DND-41 (cell line): ENCODE results near the gene STAB2.

ENCODE experiments used
- EZH2 ChIP-seq: IDR thresholded peaks from 3 replicates; pipeline ENCODE4 v1.6.1; 2012; ENCODE audit warnings: borderline replicate concordance, low read depth, mild to moderate bottlenecking, moderate library complexity, low read length, inconsistent platforms; ENCODE audit not compliant: severe bottlenecking
- TF ChIP-seq, protein P1 (sequence below): IDR thresholded peaks from 2 replicates; pipeline ENCODE4 v1.5.1; 2012; ENCODE audit warnings: borderline replicate concordance, low read length, moderate library complexity, mild to moderate bottlenecking; ENCODE audit not compliant: poor library complexity, severe bottlenecking; ENCODE audit errors: extremely low read depth

DNA sequence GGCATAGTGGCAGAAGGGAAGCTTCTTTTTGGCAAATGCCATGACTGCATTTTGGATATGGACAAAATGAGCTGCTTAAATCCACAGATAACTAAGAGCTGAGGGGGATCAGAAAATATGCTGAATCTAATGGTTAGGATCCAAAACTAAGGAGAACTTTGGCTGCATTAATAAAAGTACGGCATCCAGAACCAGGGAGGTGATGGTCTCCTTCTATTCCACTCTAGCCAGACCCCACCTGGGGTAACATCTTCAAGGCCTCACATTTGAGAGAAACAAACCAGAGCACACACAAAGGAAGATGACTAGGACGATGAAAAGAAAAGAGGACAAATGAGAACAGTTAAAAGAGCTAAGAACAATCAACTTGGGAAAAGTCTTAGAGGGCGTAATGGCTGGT is 226.4 kb downstream of the STAB2 start:
- TF ChIP-seq, protein P1, sequence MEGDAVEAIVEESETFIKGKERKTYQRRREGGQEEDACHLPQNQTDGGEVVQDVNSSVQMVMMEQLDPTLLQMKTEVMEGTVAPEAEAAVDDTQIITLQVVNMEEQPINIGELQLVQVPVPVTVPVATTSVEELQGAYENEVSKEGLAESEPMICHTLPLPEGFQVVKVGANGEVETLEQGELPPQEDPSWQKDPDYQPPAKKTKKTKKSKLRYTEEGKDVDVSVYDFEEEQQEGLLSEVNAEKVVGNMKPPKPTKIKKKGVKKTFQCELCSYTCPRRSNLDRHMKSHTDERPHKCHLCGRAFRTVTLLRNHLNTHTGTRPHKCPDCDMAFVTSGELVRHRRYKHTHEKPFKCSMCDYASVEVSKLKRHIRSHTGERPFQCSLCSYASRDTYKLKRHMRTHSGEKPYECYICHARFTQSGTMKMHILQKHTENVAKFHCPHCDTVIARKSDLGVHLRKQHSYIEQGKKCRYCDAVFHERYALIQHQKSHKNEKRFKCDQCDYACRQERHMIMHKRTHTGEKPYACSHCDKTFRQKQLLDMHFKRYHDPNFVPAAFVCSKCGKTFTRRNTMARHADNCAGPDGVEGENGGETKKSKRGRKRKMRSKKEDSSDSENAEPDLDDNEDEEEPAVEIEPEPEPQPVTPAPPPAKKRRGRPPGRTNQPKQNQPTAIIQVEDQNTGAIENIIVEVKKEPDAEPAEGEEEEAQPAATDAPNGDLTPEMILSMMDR = no peak
- no peak for TF ChIP-seq EZH2
